ENCODE results near the gene SLC6A16. TPM values are rescaled to one million over a fixed set of nuclear protein-coding genes. Genes with fewer than 3 reads are reported as not detected.

The SLC6A16 gene
- total and polyA plus RNA-seq, 10 donors = 2.1 to 6.9 (median 3.9) TPM

- H3K4me1 ChIP-seq = no peaks in the 10 kb centered on the region
- H3K9me3 ChIP-seq = peaks cover 0 to 28% (median 22%) of the 10 kb centered on the region in 8 donors
- TF ChIP-seq POLR2AphosphoS5 (IDR thresholded peaks at IDR 0.05) (no peak), CTCF (IDR thresholded peaks at IDR 0.05 in 8 of 11, conservative IDR thresholded peaks at IDR 0.05 in 3 of 11) (no peak), POLR2A (IDR thresholded peaks at IDR 0.05) (no peak)
- no peaks in the 10 kb centered on the region for H3K36me3 ChIP-seq
- no peak overlapping the region for H3K4me3 ChIP-seq
- H3K27me3 ChIP-seq (replicated peaks in 1 of 7) = peaks cover 0 to 39% (median 0%) of the 10 kb centered on the region in 7 donors
- no peak for DNase-seq
- H3K27ac ChIP-seq = no peak overlapping the region
- 83 to 94% (median 88%) methylated on average over 9 to 10 of the region's 10 CpGs for WGBS, 5 donors
- intact Hi-C loops (cut with DNase I; ENCODE audit: low total_unique reads) = no loop called here
Observed at GRCh38 chr19:49255674-49256073, 69.3 kb downstream of the SLC6A16 start.

GRCh38 chr19:49249933-49250332 is 75.1 kb downstream of the SLC6A16 start:
- no peak overlapping the region for H3K4me3 ChIP-seq
- H3K27me3 ChIP-seq (replicated peaks in 1 of 7) = peaks cover 0 to 46% (median 0%) of the 10 kb centered on the region in 7 donors
- no peak for DNase-seq
- WGBS, 5 donors = 74 to 90% (median 84%) methylated on average over 2 of the region's 2 CpGs
- peaks cover 0 to 4% (median 0%) of the 10 kb centered on the region in 8 donors for H3K9me3 ChIP-seq
- TF ChIP-seq POLR2A (IDR thresholded peaks at IDR 0.05) = no peak
- no peak for TF ChIP-seq POLR2AphosphoS5 (IDR thresholded peaks at IDR 0.05)
- TF ChIP-seq CTCF (IDR thresholded peaks at IDR 0.05 in 8 of 11, conservative IDR thresholded peaks at IDR 0.05 in 3 of 11) = no peak
- intact Hi-C loops (cut with DNase I; ENCODE audit: low total_unique reads) = no loop called here
- H3K36me3 ChIP-seq = no peaks in the 10 kb centered on the region
- no peaks in the 10 kb centered on the region for H3K4me1 ChIP-seq
- no peak overlapping the region for H3K27ac ChIP-seq

GRCh38 chr19:49247676-49248075 is 77.3 kb downstream of the SLC6A16 start:
- Histone ChIP-seq H3K4me3 (no peak overlapping the region), H3K27me3 (replicated peaks in 1 of 7) (peaks cover 0 to 27% (median 0%) of the 10 kb centered on the region in 7 donors), H3K9me3 (peaks cover 0 to 4% (median 0%) of the 10 kb centered on the region in 8 donors), H3K27ac (no peak overlapping the region), H3K36me3 (no peaks in the 10 kb centered on the region), H3K4me1 (no peaks in the 10 kb centered on the region)
- intact Hi-C loops (cut with DNase I; ENCODE audit: low total_unique reads) = no loop called here
- TF ChIP-seq POLR2AphosphoS5 (IDR thresholded peaks at IDR 0.05) = no peak
- TF ChIP-seq CTCF (IDR thresholded peaks at IDR 0.05 in 8 of 11, conservative IDR thresholded peaks at IDR 0.05 in 3 of 11) = no peak
- no peak for TF ChIP-seq POLR2A (IDR thresholded peaks at IDR 0.05)
- no peak for DNase-seq
- 42 to 75% (median 64%) methylated on average over 1 to 2 of the region's 2 CpGs for WGBS, 5 donors

GRCh38 chr19:49244256-49244655 is 80.7 kb downstream of the SLC6A16 start:
- no peaks in the 10 kb centered on the region for H3K4me1 ChIP-seq

More at GRCh38 chr19:49244256-49244655, 80.7 kb downstream of the SLC6A16 start:
- H3K4me3 ChIP-seq = no peak overlapping the region
- peaks cover 0 to 9% (median 0%) of the 10 kb centered on the region in 7 donors for H3K27me3 ChIP-seq (replicated peaks in 1 of 7)
- H3K36me3 ChIP-seq = no peaks in the 10 kb centered on the region
- TF ChIP-seq POLR2AphosphoS5 (IDR thresholded peaks at IDR 0.05) (no peak), CTCF (IDR thresholded peaks at IDR 0.05 in 8 of 11, conservative IDR thresholded peaks at IDR 0.05 in 3 of 11) (no peak), POLR2A (IDR thresholded peaks at IDR 0.05) (no peak)
- intact Hi-C loops (cut with DNase I; ENCODE audit: low total_unique reads) = no loop called here
- 90 to 96% (median 92%) methylated on average over 9 of the region's 9 CpGs for WGBS, 5 donors
- DNase-seq = no peak
- H3K9me3 ChIP-seq = no peaks in the 10 kb centered on the region
- H3K27ac ChIP-seq = no peak overlapping the region

All from spleen (tissue), 11 donors.